IMR-90 (cell line): ENCODE measurements around the gene EIF4H. TPM values are rescaled to one million over a fixed set of nuclear protein-coding genes. Genes with fewer than 3 reads are reported as not detected.

Experiments used
- ATAC-seq: fragments of 200-7000 bp; cut with Tn5 transposase; 2 replicates; pipeline ENCODE4 v1.9.1; 2020; ENCODE audit warnings: low read depth, mild to moderate bottlenecking, moderate library complexity
- BruUV-seq: library from RNA; stranded (reverse); fragments of 400-500 nt; replicated peaks from 2 replicates; lab custom pipeline; 2021; lab: Mats Ljungman, UMichigan
- CTCF ChIA-PET: fragments of 300-600 bp; formaldehyde crosslinking; extraction: SDS; loops from one replicate; lab custom pipeline; 2021; ENCODE audit warnings: antibody characterized with exemption; lab: Yijun Ruan, JAX
- POLR2A ChIA-PET: fragments of 300-600 bp; sonication (Branson Sonifier 250); formaldehyde crosslinking; loops from one replicate; lab custom pipeline; 2022; ENCODE audit warnings: antibody characterized with exemption; ENCODE audit not compliant: unreplicated experiment; lab: Charles Lee
- DNase-seq: peaks from one replicate; pipeline ENCODE4 v3.0.0; 2013
- H2AFZ ChIP-seq: replicated peaks from 2 replicates; pipeline ENCODE3; 2013; ENCODE audit warnings: low read length, mild to moderate bottlenecking; ENCODE audit not compliant: poor library complexity
- H2AK5ac ChIP-seq: 2 replicates; pipeline ENCODE4 v1.6.1; 2013; ENCODE audit warnings: low read depth, low read length, inconsistent platforms
- H2AK9ac ChIP-seq: replicated peaks from 2 replicates; pipeline ENCODE3; 2013; ENCODE audit warnings: mild to moderate bottlenecking, low read depth, low read length, moderate library complexity; ENCODE audit not compliant: poor library complexity
- H2BK120ac ChIP-seq: 2 replicates; pipeline ENCODE4 v1.6.1; 2013; ENCODE audit warnings: low read depth, low read length, inconsistent platforms
- H2BK15ac ChIP-seq: 3 replicates; pipeline ENCODE4 v1.6.1; 2013; ENCODE audit warnings: low read depth, low read length, inconsistent platforms
- H2BK20ac ChIP-seq: 2 replicates; pipeline ENCODE4 v1.6.1; 2013; ENCODE audit warnings: low read depth, mild to moderate bottlenecking, inconsistent platforms, low read length, moderate library complexity
- H2BK5ac ChIP-seq: 2 replicates; pipeline ENCODE4 v1.6.1; 2013; ENCODE audit warnings: mild to moderate bottlenecking, low read depth, low read length, inconsistent platforms; ENCODE audit not compliant: poor library complexity, severe bottlenecking
- H3K14ac ChIP-seq: replicated peaks from 2 replicates; pipeline ENCODE4 v1.6.1; 2013; ENCODE audit warnings: low read depth, low read length, inconsistent platforms
- H3K18ac ChIP-seq: 2 replicates; pipeline ENCODE4 v1.6.1; 2013; ENCODE audit warnings: low read depth, low read length, control low read depth
- H3K23ac ChIP-seq: 2 replicates; pipeline ENCODE4 v1.6.1; 2013; ENCODE audit warnings: low read depth, low read length, inconsistent platforms
- H3K27ac ChIP-seq: 2 replicates; pipeline ENCODE4 v1.5.1; 2013; ENCODE audit warnings: mild to moderate bottlenecking, control low read depth, low read length; ENCODE audit not compliant: insufficient read depth
- H3K27me3 ChIP-seq: 2 replicates; pipeline ENCODE4 v1.6.1; 2013; ENCODE audit warnings: low read length; ENCODE audit not compliant: control insufficient read depth, insufficient read depth
- H3K36me3 ChIP-seq: 2 replicates; pipeline ENCODE4 v1.6.1; 2013; ENCODE audit warnings: low read length, mixed read lengths; ENCODE audit not compliant: control insufficient read depth, insufficient read depth
- H3K4ac ChIP-seq: 2 replicates; pipeline ENCODE4 v1.6.1; 2013; ENCODE audit warnings: low read depth, low read length, inconsistent platforms
- H3K4me1 ChIP-seq: 2 replicates; pipeline ENCODE4 v1.6.1; 2013; ENCODE audit warnings: low read length, mixed read lengths; ENCODE audit not compliant: control insufficient read depth, insufficient read depth
- H3K4me2 ChIP-seq: 2 replicates; pipeline ENCODE4 v1.6.1; 2013; ENCODE audit warnings: low read depth, mild to moderate bottlenecking, control low read depth, low read length, moderate library complexity
- H3K4me3 ChIP-seq: 2 replicates; pipeline ENCODE4 v1.5.1; 2013; ENCODE audit warnings: low read depth, mild to moderate bottlenecking, control low read depth, low read length, moderate library complexity; ENCODE audit not compliant: insufficient read depth
- H3K56ac ChIP-seq: 2 replicates; pipeline ENCODE4 v1.6.1; 2013; ENCODE audit warnings: low read length, inconsistent platforms; ENCODE audit not compliant: insufficient read depth; ENCODE audit errors: extremely low read depth
- H3K79me1 ChIP-seq, 2 experiments: 2 replicates each; pipeline ENCODE4 v1.6.1; 2013; ENCODE audit warnings: low read length in 2 of 2, inconsistent platforms in 1 of 2, low read depth in 1 of 2
- H3K9ac ChIP-seq: 2 replicates; pipeline ENCODE4 v1.6.1; 2013; ENCODE audit warnings: low read depth, low read length, control low read depth
- H3K9me1 ChIP-seq: 2 replicates; pipeline ENCODE4 v1.6.1; 2013; ENCODE audit warnings: low read length, inconsistent platforms; ENCODE audit not compliant: insufficient read depth
- H3K9me3 ChIP-seq: 2 replicates; pipeline ENCODE4 v1.6.1; 2013; ENCODE audit warnings: low read length; ENCODE audit not compliant: control insufficient read depth, insufficient read depth
- H4K20me1 ChIP-seq: 2 replicates; pipeline ENCODE4 v1.6.1; 2013; ENCODE audit warnings: low read length, inconsistent platforms; ENCODE audit not compliant: insufficient read depth
- H4K5ac ChIP-seq: 2 replicates; pipeline ENCODE4 v1.6.1; 2013; ENCODE audit warnings: mild to moderate bottlenecking, low read depth, low read length, control low read depth
- H4K8ac ChIP-seq, 2 experiments: 2 replicates each; pipeline ENCODE4 v1.6.1; 2013; ENCODE audit warnings: low read depth in 2 of 2, low read length in 2 of 2, control low read depth in 1 of 2, inconsistent platforms in 1 of 2
- H4K91ac ChIP-seq: 2 replicates; pipeline ENCODE4 v1.6.1; 2013; ENCODE audit warnings: low read depth, low read length, inconsistent platforms; ENCODE audit not compliant: insufficient read depth
- MAZ ChIP-seq: IDR thresholded peaks from 2 replicates; pipeline ENCODE4 v1.6.1; 2012; ENCODE audit warnings: low read depth, mild to moderate bottlenecking, low read length, improper control_type of control experiment, moderate library complexity, borderline replicate concordance
- MXI1 ChIP-seq: IDR thresholded peaks from 2 replicates; pipeline ENCODE4 v1.6.1; 2012; ENCODE audit warnings: low read depth, mild to moderate bottlenecking, low read length, moderate library complexity, borderline replicate concordance
- RFX5 ChIP-seq: IDR thresholded peaks from 2 replicates; pipeline ENCODE4 v1.8.0; 2012; ENCODE audit warnings: low read depth, mild to moderate bottlenecking, low read length, moderate library complexity
- WGBS, 2 experiments: methylation state at CpG; one replicate each; pipeline versions ENCODE4 v1.1.5 to v1.1.7; 2013; ENCODE audit warnings: missing lambda C conversion rate in 2 of 2; ENCODE audit not compliant: insufficient read length in 1 of 2; ENCODE audit errors: extremely low coverage in 2 of 2; 5-methylcytosine and 5-hydroxymethylcytosine counted together
- dilution Hi-C: fragments of 300-500 bp; cut with HindIII; formaldehyde crosslinking; loops from one replicate; pipeline ENCODE4 v1.14.3; 2018; ENCODE audit warnings: low sequenced_read_pairs; ENCODE audit not compliant: unreplicated experiment
- in situ Hi-C: fragments of 300-500 bp; cut with MboI; formaldehyde crosslinking; loops from 3 replicates; pipeline ENCODE4 v1.14.3; 2019; ENCODE audit warnings: low sequenced_read_pairs, inconsistent platforms, mixed read lengths
- intact Hi-C: fragments of 100-400 bp; cut with micrococcal nuclease; formaldehyde crosslinking; loops from 2 replicates; pipeline ENCODE4 v1.10.0; 2022
- polyA plus RNA-seq, 3 experiments: library from polyadenylated mRNA; depleted of rRNA; stranded (reverse); fragments of >200 nt; gene quantifications; 2 replicates each; pipeline ENCODE4 v1.2.3, GENCODE V29; 2012; ENCODE audit warnings: low replicate concordance in 1 of 3
- total RNA-seq: library from RNA; depleted of rRNA; stranded (reverse); fragments of >200 nt; gene quantifications from 2 replicates; pipeline ENCODE4 v1.2.3, GENCODE V29; 2012

Gene EIF4H
- total and polyA plus RNA-seq, 2 of the 4 experiments (the other 2 are of a cell fraction), result 241 to 321 TPM

GRCh38 chr7:74214816-74215630 lies 40.9 kb downstream of the EIF4H start:
- Histone ChIP-seq H2AK5ac (no peak overlapping the region), H3K56ac (no peak overlapping the region), H3K23ac (no peak overlapping the region), H3K79me1 (no peaks in the 10 kb centered on the region), H3K4me3 (no peak overlapping the region), H4K91ac (no peak overlapping the region), H3K27ac (no peak overlapping the region), H3K4ac (no peak overlapping the region), H3K27me3 (no peaks in the 10 kb centered on the region; the same call in 1 of the 2 replicates), H2BK5ac (no peak overlapping the region), H2AFZ (no peak overlapping the region), H3K18ac (no peak overlapping the region), H3K9me1 (no peaks in the 10 kb centered on the region), H4K5ac (no peak overlapping the region), H3K4me1 (peaks cover 1% of the 10 kb centered on the region; the same call in 1 of the 2 replicates), H3K36me3 (no peaks in the 10 kb centered on the region), H4K8ac (no peak overlapping the region), H3K14ac (no peak overlapping the region), H3K9me3 (peaks cover 5% of the 10 kb centered on the region), H2AK9ac (no peak overlapping the region), H3K9ac (no peak overlapping the region), H4K20me1 (no peaks in the 10 kb centered on the region), H2BK15ac (no peak overlapping the region), H2BK20ac (no peak overlapping the region), H3K4me2 (no peak overlapping the region), H2BK120ac (no peak overlapping the region)
- ATAC-seq, result no peak
- ChIA-PET POLR2A (interaction anchor here (0.5 kb wide), 1 partner anchor 135 kb away, joined by 3 read pairs; no protein-coding TSS in a partner anchor), CTCF (interaction anchor here (1.0 kb wide), 1 partner anchor 186 kb away, joined by 3 read pairs; no protein-coding TSS in a partner anchor)
- dilution Hi-C loops (no loop called here), intact Hi-C loops (no loop called here), in situ Hi-C loops (loop anchor here (25.0 kb wide), 1 partner anchor 347 kb away; no protein-coding TSS in a partner anchor)
- WGBS, 2 experiments, result 95% methylated on average over 5 of the region's 21 CpGs; no CpG with 5 or more reads in 1 of the 2 experiments
- no peak for TF ChIP-seq RFX5
- TF ChIP-seq MAZ, result no peak
- TF ChIP-seq MXI1, result no peak
- no TSS peak for BruUV-seq
- DNase-seq, result no peak
